ENCODE measurements around the gene ARMCX5.

The ARMCX5 gene

DNA sequence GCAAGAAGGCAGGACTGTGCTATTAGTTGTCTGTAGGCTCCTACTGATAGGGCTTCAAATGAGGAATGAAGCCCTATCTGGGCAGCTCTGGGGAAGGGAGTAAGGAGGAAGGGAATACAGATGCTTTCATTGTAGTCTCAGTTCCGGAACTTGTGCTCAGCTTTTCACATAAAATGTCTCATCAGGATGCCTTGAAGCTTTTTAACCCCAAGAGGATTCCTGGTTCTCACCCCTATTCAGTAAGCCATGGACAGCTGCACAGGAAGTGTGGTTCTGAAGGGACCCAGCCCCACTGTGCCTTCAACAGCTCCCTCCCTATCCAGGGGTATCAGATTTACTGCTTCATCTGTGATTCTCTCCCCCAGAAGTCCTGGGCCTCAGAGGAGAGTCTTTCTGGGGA, 5.0 kb downstream of the ARMCX5 start:
- H3K4me3 ChIP-seq = no peak overlapping the region
- TF ChIP-seq, protein P1, sequence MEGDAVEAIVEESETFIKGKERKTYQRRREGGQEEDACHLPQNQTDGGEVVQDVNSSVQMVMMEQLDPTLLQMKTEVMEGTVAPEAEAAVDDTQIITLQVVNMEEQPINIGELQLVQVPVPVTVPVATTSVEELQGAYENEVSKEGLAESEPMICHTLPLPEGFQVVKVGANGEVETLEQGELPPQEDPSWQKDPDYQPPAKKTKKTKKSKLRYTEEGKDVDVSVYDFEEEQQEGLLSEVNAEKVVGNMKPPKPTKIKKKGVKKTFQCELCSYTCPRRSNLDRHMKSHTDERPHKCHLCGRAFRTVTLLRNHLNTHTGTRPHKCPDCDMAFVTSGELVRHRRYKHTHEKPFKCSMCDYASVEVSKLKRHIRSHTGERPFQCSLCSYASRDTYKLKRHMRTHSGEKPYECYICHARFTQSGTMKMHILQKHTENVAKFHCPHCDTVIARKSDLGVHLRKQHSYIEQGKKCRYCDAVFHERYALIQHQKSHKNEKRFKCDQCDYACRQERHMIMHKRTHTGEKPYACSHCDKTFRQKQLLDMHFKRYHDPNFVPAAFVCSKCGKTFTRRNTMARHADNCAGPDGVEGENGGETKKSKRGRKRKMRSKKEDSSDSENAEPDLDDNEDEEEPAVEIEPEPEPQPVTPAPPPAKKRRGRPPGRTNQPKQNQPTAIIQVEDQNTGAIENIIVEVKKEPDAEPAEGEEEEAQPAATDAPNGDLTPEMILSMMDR (IDR thresholded peaks at IDR 0.05) = no peak
- no peak overlapping the region for H3K27ac ChIP-seq
- DNase-seq (ENCODE audit: low spot score) = no peak

DNA sequence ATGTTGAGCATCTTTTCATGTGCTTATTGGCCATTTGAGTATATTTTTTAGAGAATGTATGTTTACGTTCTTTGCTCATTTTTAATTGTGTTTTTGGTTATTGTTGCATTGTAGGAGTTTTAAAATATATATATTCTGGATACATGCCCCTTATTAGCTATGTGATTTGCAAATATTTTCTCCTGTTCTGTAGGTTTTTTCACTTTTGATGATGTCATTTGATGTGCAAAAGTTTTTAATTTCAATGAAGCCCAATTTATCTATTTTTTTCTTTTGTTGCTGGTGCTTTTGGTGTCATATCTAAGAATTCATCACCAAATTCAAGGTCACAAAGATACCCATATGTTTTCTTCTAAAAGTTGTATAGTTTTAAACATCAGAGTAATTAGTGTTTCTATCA, 6.8 kb downstream of the ARMCX5 start:
- TF ChIP-seq, protein P1 (IDR thresholded peaks at IDR 0.05) = no peak
- no peak overlapping the region for H3K4me3 ChIP-seq
- no peak for DNase-seq (ENCODE audit: low spot score)
- H3K27ac ChIP-seq = no peak overlapping the region

DNA sequence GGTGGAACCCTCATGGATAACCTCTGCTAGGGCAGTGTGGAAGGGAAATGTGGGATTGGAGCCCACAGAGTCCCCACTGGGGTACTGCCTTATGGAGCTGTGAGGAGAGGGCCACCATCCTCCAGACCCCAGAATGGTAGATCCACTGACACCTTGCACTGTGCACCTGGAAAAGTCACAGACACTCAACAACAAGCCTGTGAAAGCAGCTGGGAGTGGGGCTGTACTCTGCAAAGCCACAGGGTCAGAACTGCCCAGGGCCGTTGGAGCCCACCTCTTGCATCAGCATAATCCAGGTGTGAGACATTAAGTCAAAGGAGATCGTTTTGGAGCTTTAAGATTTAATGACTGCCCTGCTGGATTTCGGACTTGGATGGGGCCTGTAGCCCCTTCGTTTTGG, 11.6 kb downstream of the ARMCX5 start:
- Histone ChIP-seq H3K4me3 (no peak overlapping the region), H3K27ac (no peak overlapping the region)
- DNase-seq (ENCODE audit: low spot score) = no peak
- TF ChIP-seq, protein P1 (IDR thresholded peaks at IDR 0.05) = no peak

DNA sequence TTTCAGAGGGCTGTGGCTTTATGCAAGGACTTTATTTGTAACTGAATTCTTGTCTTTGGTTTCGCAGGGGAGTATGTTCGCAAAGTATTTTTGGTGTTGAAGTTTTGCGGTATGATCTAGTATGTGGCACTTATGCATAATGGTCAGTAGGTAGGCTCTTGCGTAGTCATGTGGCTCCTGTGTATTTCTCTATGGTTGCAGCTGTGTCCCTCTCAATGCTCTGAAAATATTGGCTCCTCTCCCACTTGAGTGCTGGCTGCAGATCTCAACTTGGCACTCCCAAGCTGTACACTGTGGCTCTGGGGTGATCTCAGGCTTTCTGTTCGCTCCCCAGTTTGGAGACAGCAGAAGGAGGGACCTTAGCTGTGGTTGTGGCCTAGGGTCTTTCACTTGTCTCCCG, 24.8 kb downstream of the ARMCX5 start:
- Histone ChIP-seq H3K27ac (no peak overlapping the region), H3K4me3 (no peak overlapping the region)
- DNase-seq (ENCODE audit: low spot score) = no peak
- TF ChIP-seq, protein P1 (IDR thresholded peaks at IDR 0.05) = no peak

DNA sequence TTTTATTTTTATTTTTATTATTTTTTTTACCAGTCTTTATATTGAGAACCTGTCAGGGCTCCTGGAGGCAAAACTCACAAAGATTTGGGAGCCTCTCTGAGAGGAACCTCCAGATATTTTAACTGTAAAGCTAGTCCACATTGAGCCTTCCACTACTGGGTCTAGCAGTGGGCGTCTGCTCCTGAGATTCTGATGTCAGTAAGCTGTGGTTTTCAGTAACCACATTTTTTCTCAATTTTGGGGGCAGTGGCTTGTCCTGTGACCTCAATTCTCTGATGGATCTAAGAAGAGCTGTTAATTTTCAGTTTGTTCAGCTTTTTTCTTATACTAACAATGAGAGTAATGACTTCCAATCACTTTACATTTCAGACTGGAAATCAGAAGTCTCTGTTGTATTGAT, 28.3 kb downstream of the ARMCX5 start:
- no peak for DNase-seq (ENCODE audit: low spot score)
- Histone ChIP-seq H3K4me3 (no peak overlapping the region), H3K27ac (no peak overlapping the region)
- TF ChIP-seq, protein P1 (IDR thresholded peaks at IDR 0.05) = no peak

DNA sequence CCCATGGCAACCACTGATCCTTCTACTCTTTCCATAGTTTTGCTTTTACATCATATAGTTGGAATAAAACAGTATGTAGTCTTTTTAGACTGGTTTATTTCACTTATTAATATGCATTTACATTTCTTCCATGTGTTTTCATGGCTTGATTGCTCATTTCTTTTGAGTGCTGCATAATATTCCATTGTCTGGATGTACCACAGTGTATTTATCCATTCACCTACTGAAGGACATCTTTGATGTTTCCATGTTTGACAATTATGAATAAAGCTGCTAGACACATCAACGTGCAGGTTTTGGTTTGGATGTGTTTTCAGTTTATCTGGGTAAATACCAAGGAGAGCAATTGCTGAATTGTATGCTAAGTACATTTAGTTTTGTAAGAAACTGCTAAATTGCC, 38.2 kb downstream of the ARMCX5 start:
- TF ChIP-seq, protein P1 (IDR thresholded peaks at IDR 0.05) = no peak
- Histone ChIP-seq H3K4me3 (no peak overlapping the region), H3K27ac (no peak overlapping the region)
- DNase-seq (ENCODE audit: low spot score) = no peak

DNA sequence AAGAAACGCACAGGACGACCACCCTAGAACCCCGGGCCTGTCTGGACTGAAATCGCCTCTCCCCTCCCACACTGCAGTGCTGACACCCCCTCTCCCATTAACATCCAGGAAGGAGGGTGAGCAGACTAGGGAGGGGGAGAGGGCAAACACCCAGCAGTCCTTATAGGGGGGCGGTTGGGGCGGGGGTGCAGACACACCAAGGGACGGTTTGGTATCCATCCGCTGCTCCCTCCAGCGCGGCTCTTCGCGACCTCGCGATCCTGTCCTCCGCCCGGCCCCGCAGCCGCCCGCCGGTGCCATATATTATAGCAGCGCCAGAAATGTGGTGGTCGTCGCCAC, 51.6 kb downstream of the ARMCX5 start:
- TF ChIP-seq, protein P1 (IDR thresholded peaks at IDR 0.05) = no peak
- peak overlapping the region; percentile 72 for H3K4me3 ChIP-seq
- H3K27ac ChIP-seq = peak overlapping the region; percentile 61 to 88
- DNase-seq (ENCODE audit: low spot score) = no peak

Data from coronary artery (tissue), 2 donors.